K562 (cell line): ENCODE data around the gene FIZ1. TPM values are rescaled to one million over a fixed set of nuclear protein-coding genes. Genes with fewer than 3 reads are reported as not detected.
A peak's percentile ranks its signal among the peaks of the same experiment; 100 is the strongest.

Source experiments
- ATAC-seq: fragments of 200-7000 bp; cut with Tn5 transposase; 3 replicates; pipeline ENCODE4 v1.9.1; 2020; ENCODE audit warnings: moderate library complexity
- BruUV-seq: library from RNA; stranded (reverse); fragments of 400-500 nt; replicated peaks from 2 replicates; lab custom pipeline; 2021; lab: Mats Ljungman, UMichigan
- CTCF ChIA-PET: fragments of 300-600 bp; formaldehyde crosslinking; extraction: SDS; loops from one replicate; lab custom pipeline; 2021; ENCODE audit warnings: low intra/inter-chr PET ratio; lab: Yijun Ruan, JAX
- POLR2A ChIA-PET: fragments of 300-600, 350-650 bp; sonication (Branson Sonifier 250); formaldehyde crosslinking; extraction: SDS; loops from one replicate; lab custom pipeline; 2021; ENCODE audit warnings: antibody characterized with exemption, inconsistent platforms; lab: Yijun Ruan, JAX
- DNase-seq, 4 experiments: peaks; one replicate each; pipeline versions ENCODE4 v3.0.0 to v3.0.0-alpha.2; 2011 to 2018; ENCODE audit warnings: low spot score in 3 of 4, mixed read lengths in 3 of 4; ENCODE audit errors: extremely low read depth in 1 of 4
- FAIRE-seq: peaks from 2 replicates; lab custom pipeline; 2011; peaks lifted over from hg19 to GRCh38; lab: Jason Lieb, UNC
- H2AFZ ChIP-seq: 2 replicates; pipeline ENCODE4 v1.6.0; 2011; ENCODE audit warnings: low read depth, low read length, control low read depth, inconsistent platforms
- H3K27ac ChIP-seq: fragments of 200-600 bp; 3 replicates; pipeline ENCODE4 v1.8.0; 2011; ENCODE audit warnings: low read depth, mild to moderate bottlenecking, control low read depth, inconsistent platforms, low read length, moderate library complexity, mixed read lengths; ENCODE audit errors: extremely low read depth
- H3K27me3 ChIP-seq, 2 experiments: fragments of 300-600 bp in 1 of 2; 2 replicates in 1 of 2; 3 replicates in 1 of 2; pipeline versions ENCODE4 v1.6.0 to v1.8.0; 2011; ENCODE audit warnings: inconsistent platforms in 2 of 2, low read length in 2 of 2, mild to moderate bottlenecking in 1 of 2, mixed read lengths in 1 of 2, moderate library complexity in 1 of 2; ENCODE audit not compliant: control insufficient read depth in 2 of 2, insufficient read depth in 2 of 2
- H3K36me3 ChIP-seq: fragments of 300-600 bp; 3 replicates; pipeline ENCODE4 v1.8.0; 2011; ENCODE audit warnings: mild to moderate bottlenecking, low read length, inconsistent platforms; ENCODE audit not compliant: control insufficient read depth, insufficient read depth
- H3K4me1 ChIP-seq, 2 experiments: fragments of 200-600 bp in 1 of 2; replicated peaks in 1 of 2; 2 replicates in 1 of 2; 3 replicates in 1 of 2; pipeline versions ENCODE4 v1.5.1 to v1.8.0; 2011; ENCODE audit warnings: inconsistent platforms in 2 of 2, low read length in 2 of 2, mild to moderate bottlenecking in 1 of 2, mixed read lengths in 1 of 2, moderate library complexity in 1 of 2; ENCODE audit not compliant: control insufficient read depth in 2 of 2, insufficient read depth in 2 of 2
- H3K4me2 ChIP-seq: 2 replicates; pipeline ENCODE4 v1.6.1; 2011; ENCODE audit warnings: low read length, control low read depth, inconsistent platforms, mixed read lengths; ENCODE audit not compliant: insufficient read depth
- H3K4me3 ChIP-seq: fragments of 200-600 bp; sonication (generic), shearing (Covaris generic); 2 replicates; pipeline ENCODE4 v1.5.1; 2016; ENCODE audit warnings: control low read depth, inconsistent platforms
- H3K79me2 ChIP-seq: fragments of 200-600 bp; 3 replicates; pipeline ENCODE4 v1.8.0; 2011; ENCODE audit warnings: low read length, inconsistent platforms; ENCODE audit not compliant: control insufficient read depth, insufficient read depth
- H3K9ac ChIP-seq, 2 experiments: 2 replicates each; pipeline versions ENCODE4 v1.6.0 to v1.6.1; 2011; ENCODE audit warnings: low read depth in 2 of 2, low read length in 2 of 2, control low read depth in 1 of 2, inconsistent platforms in 1 of 2, mild to moderate bottlenecking in 1 of 2, mixed read lengths in 1 of 2; ENCODE audit not compliant: insufficient read depth in 1 of 2
- H3K9me1 ChIP-seq: one replicate; pipeline ENCODE4 v1.6.0; 2011; ENCODE audit warnings: inconsistent platforms, mild to moderate bottlenecking, low read length, moderate library complexity; ENCODE audit not compliant: control insufficient read depth, insufficient read depth
- H3K9me3 ChIP-seq: replicated peaks from 2 replicates; pipeline ENCODE4 v1.5.1; 2011; ENCODE audit warnings: low read depth, low read length, inconsistent platforms; ENCODE audit not compliant: control insufficient read depth, insufficient read depth
- H4K20me1 ChIP-seq: replicated peaks from 2 replicates; pipeline ENCODE4 v1.6.1; 2011; ENCODE audit warnings: low read length, inconsistent platforms, mixed read lengths; ENCODE audit not compliant: control insufficient read depth, insufficient read depth
- ADNP ChIP-seq: fragments of 200-800 bp; sonication (Bioruptor generic); IDR thresholded peaks from 2 replicates; pipeline ENCODE4 v1.6.1; 2016; ENCODE audit warnings: missing genetic modification characterization, missing compliant biosample characterization
- ATF4 ChIP-seq: fragments of 450-650 bp; formaldehyde crosslinking; IDR thresholded peaks from 2 replicates; pipeline ENCODE4 v1.4.0; 2022; ENCODE audit warnings: mild to moderate bottlenecking, moderate library complexity
- BCL6 ChIP-seq: fragments of 250-450 bp; sonication (Bioruptor Pico); IDR thresholded peaks from 2 replicates; pipeline ENCODE4 v1.4.0; 2020
- BCOR ChIP-seq: fragments of 450-650 bp; IDR thresholded peaks from 2 replicates; pipeline ENCODE4 v1.6.1; 2016
- BHLHE40 ChIP-seq: IDR thresholded peaks from 2 replicates; pipeline ENCODE4 v1.6.1; 2011; ENCODE audit warnings: low read length, improper control_type of control experiment
- CHD4 ChIP-seq: fragments of 200-600 bp; sonication (generic); IDR thresholded peaks from 3 replicates; pipeline ENCODE4 v1.6.1; 2012; ENCODE audit warnings: low read depth, mild to moderate bottlenecking, mixed read lengths, low read length, inconsistent platforms; ENCODE audit not compliant: insufficient read depth, insufficient replicate concordance, poor library complexity, severe bottlenecking
- FOXK1 ChIP-seq: sonication (generic); formaldehyde crosslinking; IDR thresholded peaks from 2 replicates; pipeline ENCODE4 v1.8.0; 2022; ENCODE audit warnings: missing genetic modification reagents, mild to moderate bottlenecking, borderline replicate concordance
- HDAC2 ChIP-seq: fragments of 450-650 bp; IDR thresholded peaks from 2 replicates; pipeline ENCODE4 v1.6.1; 2016; ENCODE audit warnings: mild to moderate bottlenecking
- KDM1A ChIP-seq, 2 experiments: fragments of 450-650 bp; IDR thresholded peaks; 2 replicates each; pipeline ENCODE4 v1.6.1; 2016; ENCODE audit warnings: mild to moderate bottlenecking in 2 of 2
- MECOM ChIP-seq: fragments of 250-450 bp; sonication (Bioruptor Pico); IDR thresholded peaks from 2 replicates; pipeline ENCODE4 v1.8.0; 2022; ENCODE audit warnings: inconsistent platforms
- NBN ChIP-seq: fragments of 450-650 bp; IDR thresholded peaks from 2 replicates; pipeline ENCODE4 v1.6.1; 2016; ENCODE audit warnings: low read depth, mild to moderate bottlenecking
- NR1H2 ChIP-seq: sonication (generic); formaldehyde crosslinking; IDR thresholded peaks from 2 replicates; pipeline ENCODE4 v1.4.0; 2020; ENCODE audit warnings: mild to moderate bottlenecking, missing genetic modification reagents
- POLR2B ChIP-seq: fragments of 450-650 bp; IDR thresholded peaks from 2 replicates; pipeline ENCODE4 v1.6.1; 2018; ENCODE audit warnings: low read depth; ENCODE audit not compliant: partially characterized antibody
- POLR3G ChIP-seq: IDR thresholded peaks from 2 replicates; pipeline ENCODE4 v1.6.1; 2011; ENCODE audit not compliant: insufficient read length, insufficient replicate concordance; ENCODE audit errors: extremely low read depth
- RBM25 ChIP-seq: fragments of 200-400 bp; formaldehyde crosslinking; IDR thresholded peaks from 2 replicates; pipeline ENCODE4 v1.6.1; 2018; ENCODE audit warnings: low read length, low read depth, moderate library complexity; ENCODE audit not compliant: severe bottlenecking
- RCOR1 ChIP-seq, 2 experiments: IDR thresholded peaks; 2 replicates each; pipeline ENCODE4 v1.6.1; 2012; ENCODE audit warnings: low read depth in 2 of 2, low read length in 2 of 2, borderline replicate concordance in 1 of 2, improper control_type of control experiment in 1 of 2
- RFX1 ChIP-seq: fragments of 450-650 bp; IDR thresholded peaks from 2 replicates; pipeline ENCODE4 v1.6.1; 2016; ENCODE audit warnings: mild to moderate bottlenecking, moderate library complexity
- SLC30A9 ChIP-seq: fragments of 250-450 bp; sonication (Bioruptor Pico); IDR thresholded peaks from 2 replicates; pipeline ENCODE4 v1.8.0; 2022; ENCODE audit warnings: mild to moderate bottlenecking, moderate library complexity
- SMARCA5 ChIP-seq: fragments of 450-650 bp; IDR thresholded peaks from 2 replicates; pipeline ENCODE4 v1.6.1; 2016
- SP1 ChIP-seq: sonication (generic); formaldehyde crosslinking; IDR thresholded peaks from 2 replicates; pipeline ENCODE4 v1.8.1; 2022; ENCODE audit warnings: mild to moderate bottlenecking, missing genetic modification reagents
- SP2 ChIP-seq: IDR thresholded peaks from 2 replicates; pipeline ENCODE4 v1.6.1; 2011; ENCODE audit warnings: mild to moderate bottlenecking, low read depth, low read length, moderate library complexity; ENCODE audit not compliant: poor library complexity, severe bottlenecking; ENCODE audit errors: extremely low read depth
- TSC22D4 ChIP-seq: fragments of 450-650 bp; IDR thresholded peaks from 2 replicates; pipeline ENCODE4 v1.6.1; 2016; ENCODE audit warnings: missing genetic modification characterization, missing biosample characterization, control low read depth
- ZBTB8A ChIP-seq: fragments of 450-650 bp; IDR thresholded peaks from 2 replicates; pipeline ENCODE4 v1.6.1; 2018; ENCODE audit warnings: mild to moderate bottlenecking, moderate library complexity; ENCODE audit not compliant: partially characterized antibody
- ZNF274 ChIP-seq: IDR thresholded peaks from 2 replicates; pipeline ENCODE4 v1.6.1; 2011; ENCODE audit warnings: low read depth, mild to moderate bottlenecking, low read length, moderate library complexity, borderline replicate concordance
- ZNF695 ChIP-seq: fragments of 450-650 bp; formaldehyde crosslinking; IDR thresholded peaks from 2 replicates; pipeline ENCODE4 v1.4.0; 2020; ENCODE audit warnings: mild to moderate bottlenecking, moderate library complexity
- ZSCAN32 ChIP-seq: fragments of 450-650 bp; formaldehyde crosslinking; IDR thresholded peaks from 2 replicates; pipeline ENCODE4 v1.4.0; 2020; ENCODE audit warnings: mild to moderate bottlenecking, moderate library complexity
- WGBS: fragments of 100-300 bp; shearing (Covaris generic); methylation state at CpG from one replicate; pipeline ENCODE4 v1.1.6; 2016; ENCODE audit warnings: low coverage, mixed read lengths; ENCODE audit not compliant: insufficient coverage; ENCODE audit errors: missing lambda C conversion rate; 5-methylcytosine and 5-hydroxymethylcytosine counted together
- in situ Hi-C: fragments of 300-500 bp; cut with MboI; formaldehyde crosslinking; loops from 4 replicates; pipeline ENCODE4 v1.15.0; 2018; ENCODE audit warnings: inconsistent platforms, mixed read lengths
- intact Hi-C: fragments of 100-400 bp; cut with micrococcal nuclease; formaldehyde crosslinking; loops from 2 replicates; pipeline ENCODE4 v1.14.2; 2022
- polyA plus RNA-seq, 8 experiments: library from polyadenylated mRNA; depleted of rRNA in 4 of 8; stranded (reverse) in 5 of 8; unstranded in 3 of 8; fragments of >200 nt; fragmentation: Nextera tagmentation in 2 of 8; fragmentation: Illumina TruSeq in 1 of 8; extraction: Ambion mirVana in 2 of 8; extraction: Trizol in 1 of 8; gene quantifications; 2 replicates each; pipeline versions ENCODE4 v1.2.1 to v1.2.3, GENCODE V29; 2011 to 2014; ENCODE audit warnings: inconsistent platforms in 1 of 8, missing spikeins in 1 of 8
- total RNA-seq, 7 experiments: library from RNA; depleted of rRNA in 6 of 7; stranded (reverse); fragments of >200 nt in 6 of 7; fragmentation: Illumina TruSeq in 2 of 7; extraction: Trizol in 2 of 7; gene quantifications; 2 replicates each; pipeline versions ENCODE4 v1.2.1 to v1.2.3, GENCODE V29; 2011 to 2021; ENCODE audit warnings: low replicate concordance in 1 of 7

Gene FIZ1
- total and polyA plus RNA-seq, 9 of the 15 experiments (the other 6 are each of a cell fraction or from before 2014, with no cell fraction given): 0.79 to 17.5 (median 5.5) TPM

GRCh38 chr19:55601084-55601483 lies 1.8 kb upstream of the FIZ1 start:
- CTCF ChIA-PET: no interaction called here
- ATAC-seq: no peak
- H3K79me2 ChIP-seq: peaks cover 23% of the 10 kb centered on the region
- DNase-seq: no peak
- H3K27me3 ChIP-seq: no peaks in the 10 kb centered on the region
- H2AFZ ChIP-seq: no peak overlapping the region
- peaks cover 24 to 44% of the 10 kb centered on the region in 2 experiments; a peak in 4 of 5 replicates for H3K4me1 ChIP-seq
- no peaks in the 10 kb centered on the region for H4K20me1 ChIP-seq
- TSS peak; percentile 57 for BruUV-seq
- H3K9me3 ChIP-seq: 0 out of 2 replicates have a peak, but pooled peaks cover 2% of the 10 kb centered on the region
- peak overlapping the region; percentile 99 for H3K4me2 ChIP-seq
- WGBS: 66% methylated on average over 3 of the region's 4 CpGs
- H3K36me3 ChIP-seq: peaks cover 9% of the 10 kb centered on the region; the same call in 2 of the 3 replicates
- peak overlapping the region in 1 of 2 experiments; percentile 99; a peak in 3 of 4 replicates for H3K9ac ChIP-seq
- intact Hi-C loops: no loop called here
- H3K27ac ChIP-seq: peak overlapping the region; percentile 0; the same call in 2 of the 3 replicates
- peak overlapping the region; percentile 60; the same call in 1 of the 2 replicates for H3K4me3 ChIP-seq
- FAIRE-seq: no peak
- in situ Hi-C loops: no loop called here
- H3K9me1 ChIP-seq: no peaks in the 10 kb centered on the region
- POLR2A ChIA-PET: interaction anchor here (0.6 kb wide), 1 partner anchor 10 kb away, joined by 3 read pairs; no protein-coding TSS in a partner anchor
- no peak for TF ChIP-seq BHLHE40
- TF ChIP-seq SP1 (CRISPR knock-in tag): peak; percentile 43; the same call in 1 of the 2 replicates
- peak; percentile 49 for TF ChIP-seq CHD4
- TF ChIP-seq POLR3G: no peak
- no peak for TF ChIP-seq RFX1
- no peak for TF ChIP-seq FOXK1 (CRISPR knock-in tag)
- TF ChIP-seq NBN: no peak
- TF ChIP-seq BCL6 (CRISPR knock-in tag): no peak
- peak; percentile 99 for TF ChIP-seq BCOR
- peak; percentile 84 for TF ChIP-seq ADNP (tag)
- TF ChIP-seq MECOM (CRISPR knock-in tag): 0 out of 2 replicates have a peak, but pooled peaks have one; percentile 11
- no peak for TF ChIP-seq TSC22D4
- TF ChIP-seq ZNF695 (CRISPR knock-in tag): no peak
- 0 out of 2 replicates have a peak, but pooled peaks have one; percentile 54 for TF ChIP-seq HDAC2
- TF ChIP-seq SLC30A9 (CRISPR knock-in tag): no peak
- TF ChIP-seq POLR2B: no peak
- peak; percentile 90 for TF ChIP-seq RBM25
- no peak for TF ChIP-seq NR1H2
- TF ChIP-seq SP2: no peak
- peak; percentile 33; the same call in 1 of the 2 replicates for TF ChIP-seq ZSCAN32
- no peak for TF ChIP-seq ZBTB8A
- TF ChIP-seq ATF4 (CRISPR knock-in tag): no peak
- TF ChIP-seq ZNF274: no peak
- 0 out of 4 replicates have a peak, but pooled peaks of 1 of the 2 experiments have one; percentile 12 for TF ChIP-seq RCOR1 (IDR thresholded peaks at IDR 0.05; ENCODE audit: borderline replicate concordance in 1 of 2, low read depth in 2 of 2, low read length in 2 of 2)
- TF ChIP-seq KDM1A (IDR thresholded peaks at IDR 0.05): peak; percentile 50 to 81; a peak in 3 of 4 replicates
- TF ChIP-seq SMARCA5: 0 out of 2 replicates have a peak, but pooled peaks have one; percentile 41
